LNCaP clone FGC (cell line): ENCODE measurements around the gene IFNA10.
"Not testable (repeated sequence)": the region's sequence is repeated elsewhere in the genome, so short reads cannot be mapped to it uniquely, and the experiment has no call there.

Source experiments
- DNase-seq: peaks from one replicate; pipeline ENCODE4 v3.0.0-alpha.2; 2011; ENCODE audit warnings: low read depth
- H3K4me3 ChIP-seq: 2 replicates; pipeline ENCODE4 v1.5.1; 2011; ENCODE audit warnings: mild to moderate bottlenecking, low read depth, low read length, control low read depth
- TF ChIP-seq, protein P1 (sequence below): IDR thresholded peaks from 2 replicates; pipeline ENCODE4 v1.5.1; 2012; ENCODE audit warnings: mild to moderate bottlenecking; ENCODE audit not compliant: control insufficient read depth, insufficient read depth; ENCODE audit errors: extremely low read depth

The IFNA10 gene

DNA sequence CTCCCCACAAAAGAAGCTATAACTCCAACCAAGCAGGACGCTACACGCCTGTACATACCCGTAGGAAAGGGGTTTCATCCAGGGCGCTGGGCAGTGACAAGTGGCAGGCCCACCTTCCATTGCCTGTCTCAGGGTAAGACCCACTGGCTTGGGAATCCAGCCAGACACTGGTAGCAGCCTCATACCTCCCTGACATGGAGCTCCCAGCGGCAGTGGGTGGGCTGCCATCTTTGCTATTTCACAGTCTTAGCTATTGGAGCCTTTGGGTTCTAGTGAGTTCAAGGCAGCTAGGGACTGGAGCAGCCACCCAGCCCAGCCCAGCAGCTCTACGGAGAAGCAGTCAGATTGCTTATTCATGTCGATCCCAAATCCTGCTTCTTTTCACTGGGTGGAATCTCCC lies 3.4 kb upstream of the IFNA10 start:
- DNase-seq: no peak
- TF ChIP-seq, protein P1, sequence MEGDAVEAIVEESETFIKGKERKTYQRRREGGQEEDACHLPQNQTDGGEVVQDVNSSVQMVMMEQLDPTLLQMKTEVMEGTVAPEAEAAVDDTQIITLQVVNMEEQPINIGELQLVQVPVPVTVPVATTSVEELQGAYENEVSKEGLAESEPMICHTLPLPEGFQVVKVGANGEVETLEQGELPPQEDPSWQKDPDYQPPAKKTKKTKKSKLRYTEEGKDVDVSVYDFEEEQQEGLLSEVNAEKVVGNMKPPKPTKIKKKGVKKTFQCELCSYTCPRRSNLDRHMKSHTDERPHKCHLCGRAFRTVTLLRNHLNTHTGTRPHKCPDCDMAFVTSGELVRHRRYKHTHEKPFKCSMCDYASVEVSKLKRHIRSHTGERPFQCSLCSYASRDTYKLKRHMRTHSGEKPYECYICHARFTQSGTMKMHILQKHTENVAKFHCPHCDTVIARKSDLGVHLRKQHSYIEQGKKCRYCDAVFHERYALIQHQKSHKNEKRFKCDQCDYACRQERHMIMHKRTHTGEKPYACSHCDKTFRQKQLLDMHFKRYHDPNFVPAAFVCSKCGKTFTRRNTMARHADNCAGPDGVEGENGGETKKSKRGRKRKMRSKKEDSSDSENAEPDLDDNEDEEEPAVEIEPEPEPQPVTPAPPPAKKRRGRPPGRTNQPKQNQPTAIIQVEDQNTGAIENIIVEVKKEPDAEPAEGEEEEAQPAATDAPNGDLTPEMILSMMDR: no peak

DNA sequence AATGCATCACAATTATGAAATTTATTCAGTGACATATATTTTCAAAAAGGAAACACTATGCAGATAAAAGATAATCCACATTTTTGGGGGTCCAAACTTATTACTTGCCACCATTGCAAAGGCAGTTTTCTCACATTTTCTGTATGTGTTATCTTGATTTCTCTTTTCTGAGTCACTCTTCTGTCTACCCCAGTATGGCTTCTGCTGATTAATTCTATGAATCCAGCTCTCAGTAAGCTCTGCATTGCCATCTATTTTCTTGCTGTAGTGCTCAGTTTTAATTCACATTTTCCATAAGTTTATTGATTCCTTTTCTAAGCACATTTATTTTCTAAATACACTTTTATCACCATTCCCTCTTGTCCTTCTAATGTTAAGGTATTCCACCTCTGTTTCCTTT lies 1.7 kb downstream of the IFNA10 start:
- TF ChIP-seq, protein P1: no peak
- H3K4me3 ChIP-seq: no peak overlapping the region
- no peak for DNase-seq

More for the DNA sequence above, 3.4 kb upstream of the IFNA10 start:
- no peak overlapping the region for H3K4me3 ChIP-seq

DNA sequence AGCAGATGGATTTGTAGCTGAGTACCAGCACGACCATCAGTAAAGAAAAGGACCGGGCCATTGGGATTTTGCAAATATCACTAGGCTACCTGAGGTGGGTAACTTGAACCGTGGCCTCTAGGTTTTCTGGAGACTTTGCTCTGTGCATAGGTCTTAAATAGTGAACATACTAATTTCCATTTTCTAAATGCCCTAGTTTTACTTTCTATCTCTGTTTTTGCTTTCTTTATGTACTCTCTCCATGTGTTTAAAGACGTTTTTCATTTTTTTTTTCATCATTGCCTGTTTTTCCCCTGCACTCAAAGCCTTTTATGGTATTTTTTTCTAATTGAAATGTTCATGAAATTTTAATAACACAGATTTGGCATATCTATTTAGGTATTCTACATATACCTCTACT lies 4.8 kb downstream of the IFNA10 start, which contains the start of gene IFNA7:
Gene IFNA7, minus strand, starts transcription at position 101 of the 400 bp plus-strand sequence. Its CDS starts 40 bp downstream, at position 61.
- H3K4me3 ChIP-seq, DNase-seq: not testable (repeated sequence)

DNA sequence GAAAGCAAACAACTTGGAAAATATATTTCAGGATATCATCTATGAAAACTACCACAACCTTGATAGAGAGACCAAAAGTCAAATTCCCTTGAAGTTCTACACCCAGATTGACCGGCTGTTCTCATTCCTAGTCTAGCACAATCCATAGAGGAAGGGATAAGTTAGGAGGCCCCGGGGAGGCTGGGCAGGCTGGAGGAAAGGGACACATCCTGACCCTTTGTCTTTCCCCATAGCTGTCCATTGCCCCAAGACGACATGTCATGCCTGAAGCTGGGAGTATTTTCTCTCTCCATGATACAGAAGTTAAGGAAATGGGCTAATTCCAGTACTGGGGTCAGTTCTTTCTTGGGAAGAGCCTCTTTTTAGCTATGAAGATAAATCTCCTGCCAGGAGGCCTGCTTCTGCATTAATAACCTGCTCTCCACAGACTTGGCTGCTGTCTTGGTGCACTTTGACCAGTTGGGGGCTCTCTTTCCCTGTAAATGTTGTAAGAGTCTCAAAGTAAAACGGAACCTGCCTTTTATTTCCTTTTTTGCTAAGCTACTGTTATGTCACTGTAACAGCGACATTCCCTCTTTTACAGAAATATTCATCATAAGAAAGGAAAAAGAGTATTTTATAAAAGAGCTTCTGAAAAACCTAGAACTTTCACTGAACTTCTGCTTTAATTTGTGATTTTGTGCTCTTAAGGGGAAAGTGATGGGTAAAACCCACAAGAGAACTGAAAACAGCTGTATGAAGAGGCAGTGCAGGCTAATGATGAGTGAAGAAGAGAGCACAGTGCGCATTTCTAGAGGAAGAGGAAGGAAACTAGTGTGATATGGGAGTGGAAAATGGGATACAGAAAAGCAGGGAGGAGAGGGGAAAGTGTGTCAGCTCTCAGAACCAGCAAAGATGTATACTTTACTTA lies 11.8 kb downstream of the IFNA10 start:
- not testable (repeated sequence) for DNase-seq, H3K4me3 ChIP-seq
- TF ChIP-seq, protein P1: peak; percentile 65

DNA sequence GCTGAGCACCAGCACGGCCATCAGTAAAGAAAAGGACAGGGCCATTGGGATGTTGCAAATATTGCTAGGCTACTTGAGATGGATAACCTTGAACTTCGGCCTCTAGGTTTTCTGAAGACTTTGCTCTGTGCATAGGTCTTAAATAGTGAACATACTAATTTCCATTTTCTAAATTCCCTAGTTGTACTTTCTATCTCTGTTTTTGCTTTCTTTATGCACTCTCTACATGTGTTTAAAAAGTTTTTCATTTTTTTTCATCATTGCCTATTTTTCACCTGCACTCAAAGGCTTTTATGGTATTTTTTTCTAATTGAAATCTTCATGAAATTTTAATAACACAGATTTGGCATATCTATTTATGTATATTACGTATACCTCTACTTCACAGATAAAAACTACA lies 19.5 kb downstream of the IFNA10 start, which contains the start of gene IFNA4:
Gene IFNA4, minus strand, starts transcription at position 101 of the 400 bp plus-strand sequence. Its CDS starts 56 bp downstream, at position 45.
- not testable (repeated sequence) for H3K4me3 ChIP-seq, DNase-seq

DNA sequence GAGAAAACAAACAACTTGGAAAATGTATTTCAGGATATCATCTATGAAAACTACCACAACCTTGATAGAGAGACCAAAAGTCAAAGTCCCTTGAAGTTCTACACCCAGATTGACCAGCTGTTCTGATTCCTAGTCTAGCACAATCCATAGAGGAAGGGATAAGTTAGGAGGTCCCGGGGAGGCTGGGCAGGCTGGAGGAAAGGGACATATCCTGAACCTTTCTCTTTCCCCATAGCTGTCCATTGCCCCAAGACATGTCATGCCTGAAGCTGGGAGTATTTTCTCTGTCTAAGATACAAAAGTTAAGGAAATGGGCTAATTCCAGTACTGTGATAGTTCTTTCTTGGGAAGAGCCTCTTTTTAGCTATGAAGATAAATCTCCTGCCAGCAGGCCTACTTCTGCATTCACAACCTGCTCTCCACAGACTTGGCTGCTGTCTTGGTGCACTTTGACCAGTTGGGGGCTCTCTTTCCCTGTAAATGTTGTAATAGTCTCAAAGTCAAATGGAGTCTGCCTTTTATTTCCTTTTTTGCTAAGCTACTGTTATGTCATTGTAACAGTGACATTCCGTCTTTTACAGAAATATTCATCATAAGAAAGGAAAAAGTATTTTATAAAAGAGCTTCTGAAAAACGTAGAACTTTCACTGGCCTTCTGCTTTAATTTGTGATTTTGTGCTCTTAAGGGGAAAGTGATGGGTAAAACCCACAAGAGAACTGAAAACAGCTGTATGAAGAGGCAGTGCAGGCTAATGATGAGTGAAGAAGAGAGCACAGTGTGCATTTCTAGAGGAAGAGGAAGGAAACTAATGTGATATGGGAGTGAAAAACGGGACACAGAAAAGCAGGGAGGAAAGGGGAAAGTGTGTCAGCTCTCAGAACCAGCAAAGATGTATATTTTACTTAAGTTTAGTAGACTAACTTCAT lies 23.9 kb downstream of the IFNA10 start:
- TF ChIP-seq, protein P1: peak; percentile 47
- not testable (repeated sequence) for DNase-seq, H3K4me3 ChIP-seq

DNA sequence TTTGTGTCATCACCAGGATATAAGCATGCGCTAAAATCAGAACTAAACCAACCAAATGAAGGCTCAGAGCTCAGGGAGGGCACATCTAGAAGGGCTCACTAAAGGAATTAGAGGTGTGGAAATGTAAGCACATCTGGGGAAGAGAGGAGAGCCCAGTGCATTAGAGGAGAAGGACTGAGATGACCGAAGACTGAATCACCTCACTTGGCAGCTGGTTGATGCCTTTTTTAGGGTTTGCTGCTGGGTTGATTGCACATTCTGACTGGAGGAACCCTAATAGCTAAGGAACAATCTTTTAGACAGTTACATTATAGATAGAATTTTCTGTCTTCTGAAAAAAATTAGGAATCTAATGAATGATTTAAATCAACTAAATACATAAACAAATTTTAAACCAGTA lies 32.3 kb downstream of the IFNA10 start:
- no peak for DNase-seq
- TF ChIP-seq, protein P1: no peak
- no peak overlapping the region for H3K4me3 ChIP-seq
